Loucy (cell line): ENCODE measurements around the gene SIL1.

ENCODE experiments used
- H2AFZ ChIP-seq: fragments of 200-600 bp; sonication (generic); 2 replicates; pipeline ENCODE4 v1.6.0; 2016; ENCODE audit warnings: antibody characterized with exemption, mild to moderate bottlenecking, low read length, moderate library complexity
- H3F3A ChIP-seq: fragments of 200-600 bp; 2 replicates; pipeline ENCODE4 v1.6.0; 2016; ENCODE audit warnings: antibody characterized with exemption, low read depth, mild to moderate bottlenecking
- H3K27me3 ChIP-seq: fragments of 200-600 bp; sonication (generic); 2 replicates; pipeline ENCODE4 v1.6.1; 2014; ENCODE audit warnings: low read length, mild to moderate bottlenecking; ENCODE audit not compliant: insufficient read depth, poor library complexity, severe bottlenecking
- H3K36me3 ChIP-seq: fragments of 200-600 bp; sonication (generic); 2 replicates; pipeline ENCODE4 v1.6.1; 2016; ENCODE audit warnings: low read length; ENCODE audit not compliant: insufficient read depth
- H3K4me1 ChIP-seq: fragments of 200-600 bp; sonication (generic); 2 replicates; pipeline ENCODE4 v1.5.1; 2014; ENCODE audit warnings: low read length, mild to moderate bottlenecking; ENCODE audit not compliant: insufficient read depth, poor library complexity, severe bottlenecking
- H3K4me2 ChIP-seq: fragments of 200-600 bp; sonication (generic); 2 replicates; pipeline ENCODE4 v1.6.0; 2014; ENCODE audit warnings: antibody characterized with exemption, low read length, low read depth, mild to moderate bottlenecking; ENCODE audit not compliant: poor library complexity, severe bottlenecking
- H3K4me3 ChIP-seq: fragments of 200-600 bp; sonication (generic); 2 replicates; pipeline ENCODE4 v1.5.1; 2014; ENCODE audit warnings: low read length, mild to moderate bottlenecking, mixed read lengths; ENCODE audit not compliant: poor library complexity, severe bottlenecking
- H3K79me2 ChIP-seq: fragments of 200-600 bp; sonication (generic); 2 replicates; pipeline ENCODE4 v1.6.1; 2014; ENCODE audit warnings: low read length; ENCODE audit not compliant: insufficient read depth
- H3K9ac ChIP-seq: fragments of 200-600 bp; sonication (generic); 2 replicates; pipeline ENCODE4 v1.6.0; 2014; ENCODE audit warnings: mild to moderate bottlenecking, low read depth, low read length, moderate library complexity; ENCODE audit not compliant: poor library complexity, severe bottlenecking
- H3K9me2 ChIP-seq: fragments of 200-600 bp; sonication (generic); replicated peaks from 2 replicates; pipeline ENCODE4 v1.6.1; 2016; ENCODE audit warnings: low read depth, low read length, mixed read lengths
- H3K9me3 ChIP-seq: fragments of 200-600 bp; sonication (generic); 2 replicates; pipeline ENCODE4 v1.6.1; 2014; ENCODE audit warnings: mild to moderate bottlenecking, antibody characterized with exemption, low read length, low read depth; ENCODE audit not compliant: insufficient read depth
- H4K20me1 ChIP-seq: fragments of 200-600 bp; sonication (generic); 2 replicates; pipeline ENCODE4 v1.6.0; 2014; ENCODE audit warnings: antibody characterized with exemption, low read length, mild to moderate bottlenecking; ENCODE audit not compliant: insufficient read depth, poor library complexity, severe bottlenecking
- EZH2phosphoT487 ChIP-seq: fragments of 200-600 bp; IDR thresholded peaks from 2 replicates; pipeline ENCODE4 v1.6.1; 2018; ENCODE audit warnings: antibody characterized with exemption, mild to moderate bottlenecking, moderate library complexity, borderline replicate concordance
- TF ChIP-seq, protein P1 (sequence below): fragments of 200-600 bp; sonication (generic); conservative IDR thresholded peaks from 2 replicates; pipeline ENCODE4 v1.5.1; 2014; ENCODE audit warnings: mild to moderate bottlenecking, antibody characterized with exemption, low read length

SIL1 gene

DNA sequence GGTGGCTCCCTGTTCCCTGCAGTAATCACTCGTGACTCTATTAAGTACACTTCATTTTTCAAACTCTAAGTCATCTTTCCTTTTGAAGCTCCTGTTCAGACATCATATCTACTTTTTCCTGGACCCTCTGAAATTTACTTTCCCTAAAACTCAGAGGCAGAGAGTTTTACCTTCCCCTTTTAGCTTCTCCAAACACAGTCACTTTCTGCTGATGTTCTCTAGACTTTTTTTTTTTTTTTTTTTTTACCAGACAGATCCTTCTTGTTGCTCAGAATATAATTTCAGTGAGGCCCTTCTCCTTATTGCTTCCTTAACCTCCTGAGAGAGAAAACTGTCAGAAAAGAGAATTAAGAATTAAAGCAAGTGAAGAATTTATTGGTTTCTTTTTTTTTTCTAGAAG lies 236.4 kb downstream of the SIL1 start:
- no peaks in the 10 kb centered on the region for H3F3A ChIP-seq
- H3K4me2 ChIP-seq = no peak overlapping the region
- H3K4me1 ChIP-seq = peaks cover 24% of the 10 kb centered on the region
- H3K9ac ChIP-seq = no peak overlapping the region
- H3K9me2 ChIP-seq = no peaks in the 10 kb centered on the region
- TF ChIP-seq, protein P1, sequence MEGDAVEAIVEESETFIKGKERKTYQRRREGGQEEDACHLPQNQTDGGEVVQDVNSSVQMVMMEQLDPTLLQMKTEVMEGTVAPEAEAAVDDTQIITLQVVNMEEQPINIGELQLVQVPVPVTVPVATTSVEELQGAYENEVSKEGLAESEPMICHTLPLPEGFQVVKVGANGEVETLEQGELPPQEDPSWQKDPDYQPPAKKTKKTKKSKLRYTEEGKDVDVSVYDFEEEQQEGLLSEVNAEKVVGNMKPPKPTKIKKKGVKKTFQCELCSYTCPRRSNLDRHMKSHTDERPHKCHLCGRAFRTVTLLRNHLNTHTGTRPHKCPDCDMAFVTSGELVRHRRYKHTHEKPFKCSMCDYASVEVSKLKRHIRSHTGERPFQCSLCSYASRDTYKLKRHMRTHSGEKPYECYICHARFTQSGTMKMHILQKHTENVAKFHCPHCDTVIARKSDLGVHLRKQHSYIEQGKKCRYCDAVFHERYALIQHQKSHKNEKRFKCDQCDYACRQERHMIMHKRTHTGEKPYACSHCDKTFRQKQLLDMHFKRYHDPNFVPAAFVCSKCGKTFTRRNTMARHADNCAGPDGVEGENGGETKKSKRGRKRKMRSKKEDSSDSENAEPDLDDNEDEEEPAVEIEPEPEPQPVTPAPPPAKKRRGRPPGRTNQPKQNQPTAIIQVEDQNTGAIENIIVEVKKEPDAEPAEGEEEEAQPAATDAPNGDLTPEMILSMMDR = no peak
- TF ChIP-seq EZH2phosphoT487 = no peak
- no peaks in the 10 kb centered on the region for H3K9me3 ChIP-seq
- H4K20me1 ChIP-seq = no peaks in the 10 kb centered on the region
- H3K27me3 ChIP-seq = no peaks in the 10 kb centered on the region
- no peak overlapping the region for H2AFZ ChIP-seq
- H3K79me2 ChIP-seq = no peaks in the 10 kb centered on the region
- H3K4me3 ChIP-seq = no peak overlapping the region
- H3K36me3 ChIP-seq = no peaks in the 10 kb centered on the region

DNA sequence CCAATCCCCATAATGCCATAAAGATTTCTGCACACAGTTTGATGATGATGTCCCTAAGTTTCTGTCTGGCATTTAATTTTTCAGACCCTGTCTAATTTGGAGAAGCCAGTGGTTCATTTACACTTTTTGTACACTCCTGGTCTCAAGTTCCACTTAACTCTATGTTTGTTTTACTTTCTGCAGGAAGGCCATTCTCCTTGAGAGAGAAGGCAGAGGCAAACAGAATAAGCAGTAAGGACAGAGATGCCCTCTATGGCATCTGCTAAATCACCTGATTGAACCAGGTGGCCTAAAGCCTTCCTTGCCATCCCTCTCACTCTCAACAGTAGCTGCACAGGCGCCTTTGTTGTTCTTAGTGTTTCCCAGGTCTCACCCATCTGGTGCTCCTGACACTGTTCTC lies 236.9 kb downstream of the SIL1 start:
- peaks cover 19% of the 10 kb centered on the region for H3K4me1 ChIP-seq
- no peaks in the 10 kb centered on the region for H3K36me3 ChIP-seq
- no peak overlapping the region for H3K4me3 ChIP-seq
- TF ChIP-seq, protein P1 = no peak
- no peaks in the 10 kb centered on the region for H3K27me3 ChIP-seq
- no peaks in the 10 kb centered on the region for H4K20me1 ChIP-seq
- no peaks in the 10 kb centered on the region for H3K79me2 ChIP-seq
- H3K9ac ChIP-seq = no peak overlapping the region
- H2AFZ ChIP-seq = no peak overlapping the region
- no peaks in the 10 kb centered on the region for H3F3A ChIP-seq
- no peaks in the 10 kb centered on the region for H3K9me2 ChIP-seq
- no peak overlapping the region for H3K4me2 ChIP-seq
- H3K9me3 ChIP-seq = no peaks in the 10 kb centered on the region

DNA sequence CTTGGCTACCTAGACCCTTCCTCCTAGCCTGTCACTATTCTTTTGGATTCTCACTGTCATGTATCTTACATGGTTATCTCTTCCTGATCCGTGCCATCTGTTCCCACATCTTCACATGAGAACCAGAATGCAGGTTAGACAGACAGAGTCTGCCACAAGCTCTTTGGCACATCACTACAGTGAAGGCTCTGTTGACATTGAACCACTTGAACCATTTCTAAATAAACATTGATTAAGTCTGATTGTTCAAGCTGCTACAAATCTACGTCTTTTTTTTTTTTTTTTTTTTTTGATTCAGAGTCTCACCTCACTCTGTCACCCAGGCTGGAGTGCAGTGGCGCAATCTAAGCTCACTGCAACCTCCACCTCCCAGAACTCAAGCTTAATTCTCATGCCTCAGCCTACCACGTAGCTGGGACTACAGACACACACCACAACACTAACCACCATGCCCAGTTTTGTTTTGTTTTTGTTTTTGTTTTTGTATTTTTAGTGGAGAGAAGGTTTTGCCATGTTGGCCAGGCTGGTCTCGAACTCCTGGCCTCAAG lies 237.9 kb downstream of the SIL1 start:
- Histone ChIP-seq H4K20me1 (no peaks in the 10 kb centered on the region), H3K27me3 (no peaks in the 10 kb centered on the region), H3K4me2 (no peak overlapping the region), H3K79me2 (no peaks in the 10 kb centered on the region), H3K9me2 (no peaks in the 10 kb centered on the region), H2AFZ (no peak overlapping the region), H3K9me3 (no peaks in the 10 kb centered on the region), H3K36me3 (no peaks in the 10 kb centered on the region), H3K4me1 (peaks cover 10% of the 10 kb centered on the region), H3K9ac (no peak overlapping the region), H3F3A (no peaks in the 10 kb centered on the region), H3K4me3 (no peak overlapping the region)
- TF ChIP-seq, protein P1 = no peak
- no peak for TF ChIP-seq EZH2phosphoT487
